Neural progenitor cell (in vitro differentiated cells): ENCODE measurements around the gene ACO2. TPM values are rescaled to one million over a fixed set of nuclear protein-coding genes. Genes with fewer than 3 reads are reported as not detected.
A peak's percentile ranks its signal among the peaks of the same experiment; 100 is the strongest.

Experiments used
- DNase-seq: peaks from one replicate; pipeline ENCODE4 v3.0.0-alpha.2; 2016; ENCODE audit warnings: low spot score
- H2AFZ ChIP-seq: fragments of 200-600 bp; sonication (generic); replicated peaks from 2 replicates; pipeline ENCODE4 v1.6.1; 2016; ENCODE audit warnings: antibody characterized with exemption
- H3F3A ChIP-seq: fragments of 200-600 bp; sonication (generic); 2 replicates; pipeline ENCODE4 v1.6.1; 2016; ENCODE audit warnings: antibody characterized with exemption, low read depth
- H3K27ac ChIP-seq: fragments of 200-600 bp; sonication (generic); 2 replicates; pipeline ENCODE4 v1.5.1; 2016; ENCODE audit warnings: mild to moderate bottlenecking
- H3K27me3 ChIP-seq: fragments of 200-600 bp; sonication (generic); 2 replicates; pipeline ENCODE4 v1.6.1; 2016; ENCODE audit warnings: mild to moderate bottlenecking, moderate library complexity
- H3K36me3 ChIP-seq: fragments of 200-600 bp; sonication (generic); 2 replicates; pipeline ENCODE4 v1.5.1; 2016
- H3K4me1 ChIP-seq: fragments of 200-600 bp; sonication (generic); 2 replicates; pipeline ENCODE4 v1.6.1; 2016; ENCODE audit warnings: mixed run types
- H3K4me2 ChIP-seq: fragments of 200-600 bp; sonication (generic); 2 replicates; pipeline ENCODE4 v1.6.1; 2016
- H3K4me3 ChIP-seq: fragments of 200-600 bp; sonication (generic); 2 replicates; pipeline ENCODE4 v1.5.1; 2016
- H3K79me2 ChIP-seq: fragments of 200-600 bp; sonication (generic); 2 replicates; pipeline ENCODE4 v1.6.1; 2016; ENCODE audit warnings: low read depth
- H3K9ac ChIP-seq: fragments of 200-600 bp; sonication (generic); 2 replicates; pipeline ENCODE4 v1.6.1; 2016
- H3K9me3 ChIP-seq: fragments of 200-600 bp; sonication (generic); 2 replicates; pipeline ENCODE4 v1.5.1; 2016; ENCODE audit warnings: low read depth
- H4K20me1 ChIP-seq: fragments of 200-600 bp; sonication (generic); 2 replicates; pipeline ENCODE4 v1.6.1; 2016; ENCODE audit warnings: low read depth
- H3K27ac Mint-ChIP-seq: 3 replicates; pipeline ENCODE4 v1.8.0; 2021; ENCODE audit warnings: mixed read lengths
- H3K27me3 Mint-ChIP-seq: 2 replicates; pipeline ENCODE4 v1.8.0; 2022; ENCODE audit warnings: low read depth, mild to moderate bottlenecking, inconsistent platforms, moderate library complexity, mixed read lengths; ENCODE audit not compliant: insufficient read depth
- H3K36me3 Mint-ChIP-seq: 3 replicates; pipeline ENCODE4 v1.8.0; 2021; ENCODE audit warnings: mixed read lengths
- H3K4me1 Mint-ChIP-seq: 3 replicates; pipeline ENCODE4 v1.8.0; 2021; ENCODE audit warnings: mixed read lengths
- H3K4me3 Mint-ChIP-seq: 3 replicates; pipeline ENCODE4 v1.8.0; 2021; ENCODE audit warnings: mild to moderate bottlenecking, moderate library complexity, mixed read lengths
- H3K9me3 Mint-ChIP-seq: 3 replicates; pipeline ENCODE4 v1.8.0; 2020; ENCODE audit warnings: mixed read lengths
- EZH2 ChIP-seq: fragments of 200-600 bp; sonication (generic); IDR thresholded peaks from 2 replicates; pipeline ENCODE4 v1.6.1; 2017; ENCODE audit warnings: antibody characterized with exemption, mild to moderate bottlenecking, moderate library complexity
- EZH2phosphoT487 ChIP-seq: fragments of 200-600 bp; sonication (generic); IDR thresholded peaks from 2 replicates; pipeline ENCODE4 v1.6.1; 2017; ENCODE audit warnings: antibody characterized with exemption
- total RNA-seq: library from RNA; depleted of rRNA; stranded (reverse); fragments of >200 nt; gene quantifications from 2 replicates; pipeline ENCODE4 v1.2.3, GENCODE V29; 2015; ENCODE audit warnings: low replicate concordance
- TF ChIP-seq, protein P1 (sequence below): fragments of 200-600 bp; sonication (generic); IDR thresholded peaks from 2 replicates; pipeline ENCODE4 v1.5.1; 2017; ENCODE audit warnings: antibody characterized with exemption, mild to moderate bottlenecking

The ACO2 gene
- total RNA-seq, 1 donor from 2014 or later, result 36.6 TPM

DNA sequence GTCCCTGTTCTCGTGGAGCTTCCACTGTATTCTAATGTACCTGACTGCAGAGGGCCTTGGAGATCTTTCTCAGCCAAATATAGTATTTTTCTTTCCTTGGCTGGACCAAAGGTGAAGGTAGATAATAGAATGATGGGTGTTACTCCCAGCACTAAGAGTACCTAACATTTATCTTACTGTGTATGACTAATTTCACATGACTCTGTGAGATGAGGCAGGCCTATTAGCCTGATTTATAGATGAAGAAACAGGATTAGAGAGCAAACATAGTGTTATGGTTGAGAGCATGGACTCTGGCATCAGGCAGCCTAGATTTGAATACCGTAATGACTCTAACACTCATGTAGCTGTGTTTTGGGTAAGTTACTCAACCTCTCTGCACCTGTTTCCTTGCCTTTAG lies 2.7 kb downstream of the ACO2 start:
- no peak for DNase-seq
- H3K36me3 ChIP-seq, result peaks cover 7% of the 10 kb centered on the region
- no peaks in the 10 kb centered on the region for H3K9me3 ChIP-seq
- no peak overlapping the region for H3K27ac ChIP-seq
- H3K4me1 ChIP-seq, result peaks cover 17% of the 10 kb centered on the region
- no peak for TF ChIP-seq EZH2phosphoT487
- TF ChIP-seq, protein P1, sequence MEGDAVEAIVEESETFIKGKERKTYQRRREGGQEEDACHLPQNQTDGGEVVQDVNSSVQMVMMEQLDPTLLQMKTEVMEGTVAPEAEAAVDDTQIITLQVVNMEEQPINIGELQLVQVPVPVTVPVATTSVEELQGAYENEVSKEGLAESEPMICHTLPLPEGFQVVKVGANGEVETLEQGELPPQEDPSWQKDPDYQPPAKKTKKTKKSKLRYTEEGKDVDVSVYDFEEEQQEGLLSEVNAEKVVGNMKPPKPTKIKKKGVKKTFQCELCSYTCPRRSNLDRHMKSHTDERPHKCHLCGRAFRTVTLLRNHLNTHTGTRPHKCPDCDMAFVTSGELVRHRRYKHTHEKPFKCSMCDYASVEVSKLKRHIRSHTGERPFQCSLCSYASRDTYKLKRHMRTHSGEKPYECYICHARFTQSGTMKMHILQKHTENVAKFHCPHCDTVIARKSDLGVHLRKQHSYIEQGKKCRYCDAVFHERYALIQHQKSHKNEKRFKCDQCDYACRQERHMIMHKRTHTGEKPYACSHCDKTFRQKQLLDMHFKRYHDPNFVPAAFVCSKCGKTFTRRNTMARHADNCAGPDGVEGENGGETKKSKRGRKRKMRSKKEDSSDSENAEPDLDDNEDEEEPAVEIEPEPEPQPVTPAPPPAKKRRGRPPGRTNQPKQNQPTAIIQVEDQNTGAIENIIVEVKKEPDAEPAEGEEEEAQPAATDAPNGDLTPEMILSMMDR, result no peak
- TF ChIP-seq EZH2, result no peak
- Mint-ChIP-seq H3K4me3 (no peak overlapping the region), H3K36me3 (peaks cover 10% of the 10 kb centered on the region), H3K27ac (no peak overlapping the region), H3K27me3 (peaks cover 6% of the 10 kb centered on the region), H3K4me1 (peaks cover 32% of the 10 kb centered on the region), H3K9me3 (no peaks in the 10 kb centered on the region)
- no peak overlapping the region for H3K9ac ChIP-seq
- peaks cover 4% of the 10 kb centered on the region for H4K20me1 ChIP-seq
- H3K27me3 ChIP-seq, result no peaks in the 10 kb centered on the region
- H3K4me3 ChIP-seq, result no peak overlapping the region
- H3K79me2 ChIP-seq, result peaks cover 92% of the 10 kb centered on the region
- no peak overlapping the region for H3K4me2 ChIP-seq
- H3F3A ChIP-seq, result peaks cover 23% of the 10 kb centered on the region
- H2AFZ ChIP-seq, result no peak overlapping the region

DNA sequence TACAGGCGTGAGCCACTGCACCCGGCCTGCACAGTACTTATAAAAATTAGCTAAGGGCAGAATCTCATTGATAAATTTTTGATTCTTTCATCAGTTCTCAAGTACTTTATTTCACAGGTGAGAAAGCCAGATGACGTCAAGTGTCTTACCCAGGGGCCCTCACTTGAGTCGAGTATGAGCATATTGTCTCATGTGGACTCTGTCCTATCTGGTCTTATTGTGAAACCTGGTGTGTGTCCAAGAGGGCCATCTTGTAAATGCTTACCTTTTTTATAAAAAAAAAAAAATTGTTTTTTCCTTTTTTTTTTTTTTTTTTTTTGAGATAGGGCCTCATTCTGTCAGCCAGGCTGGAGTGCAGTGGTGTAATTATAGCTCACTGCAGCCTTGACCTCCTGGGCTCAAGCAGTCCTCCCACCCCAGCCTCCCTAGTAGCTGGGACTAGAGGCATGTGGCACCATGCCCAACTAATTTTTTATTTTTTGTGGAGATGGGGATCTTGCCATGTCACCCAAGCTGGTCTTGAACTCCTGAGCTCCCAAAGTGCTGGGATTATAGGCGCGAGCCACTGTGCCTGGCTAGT lies 6.0 kb downstream of the ACO2 start:
- H3F3A ChIP-seq, result peaks cover 23% of the 10 kb centered on the region

DNA sequence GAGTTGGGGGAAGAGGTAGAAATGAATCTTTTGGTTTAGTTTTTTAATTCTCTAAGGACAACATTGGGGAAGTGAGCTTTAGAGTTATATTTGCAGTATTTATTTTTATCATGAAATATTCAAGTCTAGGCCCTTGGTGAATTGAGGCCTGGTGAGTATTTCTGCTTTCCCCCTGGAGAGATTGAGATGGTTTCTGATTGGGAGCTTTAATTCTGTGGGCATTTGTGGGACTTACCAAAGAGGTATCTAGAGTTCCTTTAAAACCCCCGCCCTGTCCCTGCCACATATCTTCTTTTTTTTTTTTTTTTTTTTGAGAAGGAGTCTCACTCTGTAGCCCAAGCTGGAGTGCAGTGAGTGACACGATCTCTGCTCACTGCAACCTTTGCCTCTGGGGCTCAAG lies 9.6 kb downstream of the ACO2 start:
- H3K9ac ChIP-seq, result peak overlapping the region; percentile 23

More for the DNA sequence above, 6.0 kb downstream of the ACO2 start:
- Histone ChIP-seq H4K20me1 (peaks cover 5% of the 10 kb centered on the region), H3K79me2 (peaks cover 85% of the 10 kb centered on the region), H3K9ac (no peak overlapping the region), H3K36me3 (no peaks in the 10 kb centered on the region), H3K4me1 (peaks cover 13% of the 10 kb centered on the region), H3K27ac (no peak overlapping the region), H3K27me3 (no peaks in the 10 kb centered on the region), H3K4me2 (no peak overlapping the region), H2AFZ (no peak overlapping the region), H3K4me3 (no peak overlapping the region), H3K9me3 (no peaks in the 10 kb centered on the region)
- Mint-ChIP-seq H3K4me3 (no peak overlapping the region), H3K9me3 (no peaks in the 10 kb centered on the region), H3K36me3 (peaks cover 2% of the 10 kb centered on the region), H3K27me3 (no peaks in the 10 kb centered on the region), H3K27ac (no peak overlapping the region), H3K4me1 (peaks cover 27% of the 10 kb centered on the region)
- TF ChIP-seq EZH2phosphoT487 (no peak), EZH2 (no peak)
- TF ChIP-seq, protein P1, result no peak
- no peak for DNase-seq

More for the DNA sequence above, 9.6 kb downstream of the ACO2 start:
- Histone ChIP-seq H3K4me2 (no peak overlapping the region), H3K27ac (peak overlapping the region; percentile 89), H3F3A (peaks cover 47% of the 10 kb centered on the region), H4K20me1 (peaks cover 11% of the 10 kb centered on the region), H2AFZ (no peak overlapping the region), H3K4me1 (peaks cover 40% of the 10 kb centered on the region), H3K4me3 (no peak overlapping the region), H3K36me3 (no peaks in the 10 kb centered on the region), H3K27me3 (no peaks in the 10 kb centered on the region), H3K79me2 (peaks cover 85% of the 10 kb centered on the region), H3K9me3 (no peaks in the 10 kb centered on the region)
- DNase-seq, result no peak
- Mint-ChIP-seq H3K27me3 (no peaks in the 10 kb centered on the region), H3K36me3 (no peaks in the 10 kb centered on the region), H3K4me3 (no peak overlapping the region), H3K9me3 (no peaks in the 10 kb centered on the region), H3K27ac (peak overlapping the region; percentile 92), H3K4me1 (peaks cover 49% of the 10 kb centered on the region)
- TF ChIP-seq EZH2phosphoT487 (no peak), EZH2 (no peak)
- TF ChIP-seq, protein P1, result no peak
